ENCODE measurements around the gene TEX11.

DNA sequence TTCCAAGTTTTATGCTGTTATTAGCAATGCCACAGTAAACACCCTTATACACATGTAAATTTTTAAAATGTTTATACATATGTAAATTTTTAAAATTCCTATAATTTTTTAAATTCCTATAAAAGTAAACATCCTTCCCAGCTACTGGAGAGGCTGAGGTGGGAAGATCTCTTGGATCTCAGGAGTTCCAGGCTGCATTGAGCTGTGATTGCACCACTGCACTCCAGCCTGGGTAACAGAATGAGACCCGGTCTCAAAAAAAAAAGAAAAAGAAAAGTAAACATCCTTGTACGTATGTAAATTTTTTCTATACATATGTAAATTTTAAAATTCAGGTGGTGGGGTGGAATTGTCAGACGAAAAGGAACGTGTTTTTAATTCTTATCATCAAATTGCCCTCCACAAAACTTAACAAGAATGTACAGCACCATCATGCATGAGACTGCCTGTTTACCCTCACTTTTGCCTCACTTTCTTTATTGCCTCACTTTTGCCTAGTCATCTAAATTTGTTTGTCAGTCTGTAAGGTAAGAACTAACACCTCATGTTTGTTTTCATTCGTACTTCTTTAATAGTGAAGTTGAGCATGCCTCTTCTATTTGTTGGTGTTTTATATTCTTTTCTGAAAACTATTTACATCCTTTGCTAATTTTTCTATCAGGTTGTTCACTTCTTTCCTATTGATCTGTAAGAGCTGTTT lies 14.4 kb upstream of the TEX11 start:
- no peak for TF ChIP-seq POLR2A (IDR thresholded peaks at IDR 0.05)
- TF ChIP-seq, protein P1, sequence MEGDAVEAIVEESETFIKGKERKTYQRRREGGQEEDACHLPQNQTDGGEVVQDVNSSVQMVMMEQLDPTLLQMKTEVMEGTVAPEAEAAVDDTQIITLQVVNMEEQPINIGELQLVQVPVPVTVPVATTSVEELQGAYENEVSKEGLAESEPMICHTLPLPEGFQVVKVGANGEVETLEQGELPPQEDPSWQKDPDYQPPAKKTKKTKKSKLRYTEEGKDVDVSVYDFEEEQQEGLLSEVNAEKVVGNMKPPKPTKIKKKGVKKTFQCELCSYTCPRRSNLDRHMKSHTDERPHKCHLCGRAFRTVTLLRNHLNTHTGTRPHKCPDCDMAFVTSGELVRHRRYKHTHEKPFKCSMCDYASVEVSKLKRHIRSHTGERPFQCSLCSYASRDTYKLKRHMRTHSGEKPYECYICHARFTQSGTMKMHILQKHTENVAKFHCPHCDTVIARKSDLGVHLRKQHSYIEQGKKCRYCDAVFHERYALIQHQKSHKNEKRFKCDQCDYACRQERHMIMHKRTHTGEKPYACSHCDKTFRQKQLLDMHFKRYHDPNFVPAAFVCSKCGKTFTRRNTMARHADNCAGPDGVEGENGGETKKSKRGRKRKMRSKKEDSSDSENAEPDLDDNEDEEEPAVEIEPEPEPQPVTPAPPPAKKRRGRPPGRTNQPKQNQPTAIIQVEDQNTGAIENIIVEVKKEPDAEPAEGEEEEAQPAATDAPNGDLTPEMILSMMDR (IDR thresholded peaks at IDR 0.05) = no peak

Measured in ovary (tissue), 3 donors.